Measurements from ENCODE around the gene ENPP1. TPM values are rescaled to one million over a fixed set of nuclear protein-coding genes. Genes with fewer than 3 reads are reported as not detected.

ENPP1 gene
- total RNA-seq, 1 donor from 2014 or later, result 14.7 TPM

GRCh38 chr6:131844243-131844841 is 36.5 kb downstream of the ENPP1 start:
- DNase-seq (ENCODE audit: extremely low spot score in 2 of 2), result no peak
- Histone ChIP-seq H3K27me3 (no peaks in the 10 kb centered on the region), H3K4me3 (no peak overlapping the region), H3K27ac (no peak overlapping the region), H3K9me3 (no peaks in the 10 kb centered on the region), H3K36me3 (no peaks in the 10 kb centered on the region), H3K4me1 (no peaks in the 10 kb centered on the region)
- TF ChIP-seq POLR2A (IDR thresholded peaks at IDR 0.05) (no peak), CTCF (IDR thresholded peaks at IDR 0.05) (no peak), POLR2AphosphoS5 (IDR thresholded peaks at IDR 0.05; ENCODE audit: insufficient read depth in 1 of 2, low read depth in 1 of 2) (no peak)
- intact Hi-C loops (cut with DNase I), result no loop called here

- no peak overlapping the region for H3K27ac ChIP-seq
- intact Hi-C loops (cut with DNase I), result no loop called here
- no peak for DNase-seq (ENCODE audit: extremely low spot score in 2 of 2)
- H3K36me3 ChIP-seq, result no peaks in the 10 kb centered on the region
- no peaks in the 10 kb centered on the region for H3K27me3 ChIP-seq
- TF ChIP-seq POLR2A (IDR thresholded peaks at IDR 0.05), result no peak
- no peak for TF ChIP-seq CTCF (IDR thresholded peaks at IDR 0.05)
- TF ChIP-seq POLR2AphosphoS5 (IDR thresholded peaks at IDR 0.05; ENCODE audit: insufficient read depth in 1 of 2, low read depth in 1 of 2), result no peak
- H3K4me1 ChIP-seq, result no peaks in the 10 kb centered on the region
- H3K9me3 ChIP-seq, result no peaks in the 10 kb centered on the region
- no peak overlapping the region for H3K4me3 ChIP-seq
Measured at GRCh38 chr6:131846023-131846663, 38.3 kb downstream of the ENPP1 start.

- DNase-seq (ENCODE audit: extremely low spot score in 2 of 2), result no peak
- intact Hi-C loops (cut with DNase I), result no loop called here
- no peaks in the 10 kb centered on the region for H3K4me1 ChIP-seq
Measured at GRCh38 chr6:131846905-131847304, 39.1 kb downstream of the ENPP1 start.

GRCh38 chr6:131849799-131850198 is 42.0 kb downstream of the ENPP1 start:
- no peak for DNase-seq (ENCODE audit: extremely low spot score in 2 of 2)
- no peaks in the 10 kb centered on the region for H3K36me3 ChIP-seq
- intact Hi-C loops (cut with DNase I), result no loop called here
- H3K9me3 ChIP-seq, result no peaks in the 10 kb centered on the region
- H3K4me1 ChIP-seq, result no peaks in the 10 kb centered on the region
- H3K4me3 ChIP-seq, result no peak overlapping the region
- no peaks in the 10 kb centered on the region for H3K27me3 ChIP-seq
- H3K27ac ChIP-seq, result no peak overlapping the region
- no peak for TF ChIP-seq POLR2AphosphoS5 (IDR thresholded peaks at IDR 0.05; ENCODE audit: insufficient read depth in 1 of 2, low read depth in 1 of 2)

More at GRCh38 chr6:131846905-131847304, 39.1 kb downstream of the ENPP1 start:
- TF ChIP-seq POLR2A (IDR thresholded peaks at IDR 0.05) (no peak), CTCF (IDR thresholded peaks at IDR 0.05) (no peak), POLR2AphosphoS5 (IDR thresholded peaks at IDR 0.05; ENCODE audit: insufficient read depth in 1 of 2, low read depth in 1 of 2) (no peak)
- Histone ChIP-seq H3K36me3 (no peaks in the 10 kb centered on the region), H3K27ac (no peak overlapping the region), H3K27me3 (no peaks in the 10 kb centered on the region), H3K9me3 (no peaks in the 10 kb centered on the region), H3K4me3 (no peak overlapping the region)

GRCh38 chr6:131851049-131851769 is 43.4 kb downstream of the ENPP1 start:
- Histone ChIP-seq H3K36me3 (no peaks in the 10 kb centered on the region), H3K4me1 (no peaks in the 10 kb centered on the region), H3K9me3 (no peaks in the 10 kb centered on the region), H3K4me3 (no peak overlapping the region), H3K27me3 (no peaks in the 10 kb centered on the region), H3K27ac (no peak overlapping the region)
- TF ChIP-seq POLR2AphosphoS5 (IDR thresholded peaks at IDR 0.05; ENCODE audit: insufficient read depth in 1 of 2, low read depth in 1 of 2), result no peak
- TF ChIP-seq POLR2A (IDR thresholded peaks at IDR 0.05), result no peak
- no peak for TF ChIP-seq CTCF (IDR thresholded peaks at IDR 0.05)
- intact Hi-C loops (cut with DNase I), result no loop called here
- DNase-seq (ENCODE audit: extremely low spot score in 2 of 2), result no peak

Data from vagina (tissue), 2 donors.